Measurements from ENCODE around the gene TTLL1. TPM values are rescaled to one million over a fixed set of nuclear protein-coding genes. Genes with fewer than 3 reads are reported as not detected.

Gene TTLL1
- total RNA-seq, result 1 to 10 TPM; 1.7 to 5.0 (median 3.5) TPM

GRCh38 chr22:43088984-43089717, at the start of gene TTLL1:
TTLL1 (minus strand) TSS chr22:43089391; CDS start chr22:43075586, 13,805 bp downstream.
- peak; percentile 86 to 95 (median 95) for DNase-seq
- Histone ChIP-seq H3K9me3 (no peaks in the 10 kb centered on the region), H3K27ac (peak within 1 kb of the TSS; percentile 33 to 88 (median 76)), H3K27me3 (no peaks in the 10 kb centered on the region), H3K4me3 (peak within 1 kb of the TSS; percentile 69 to 90 (median 77)), H3K36me3 (no peaks in the 10 kb centered on the region), H3K4me1 (peaks cover 0 to 6% (median 0%) of the 10 kb centered on the region in 4 donors)
- TF ChIP-seq POLR2A (IDR thresholded peaks at IDR 0.05) (peak; percentile 33 to 44), CTCF (IDR thresholded peaks at IDR 0.05) (peak in 3 of 6 experiments; percentile 16 to 28 (median 25))

GRCh38 chr22:43136801-43137200, 47.6 kb upstream of the TTLL1 start:
- Histone ChIP-seq H3K4me1 (peaks cover 0 to 6% (median 0%) of the 10 kb centered on the region in 4 donors), H3K36me3 (peaks cover 0 to 85% (median 0%) of the 10 kb centered on the region in 3 donors), H3K27ac (no peak overlapping the region), H3K4me3 (no peak overlapping the region), H3K9me3 (no peaks in the 10 kb centered on the region), H3K27me3 (no peaks in the 10 kb centered on the region)
- TF ChIP-seq POLR2A (IDR thresholded peaks at IDR 0.05) (no peak), CTCF (IDR thresholded peaks at IDR 0.05) (no peak)
- DNase-seq, result no peak

DNA sequence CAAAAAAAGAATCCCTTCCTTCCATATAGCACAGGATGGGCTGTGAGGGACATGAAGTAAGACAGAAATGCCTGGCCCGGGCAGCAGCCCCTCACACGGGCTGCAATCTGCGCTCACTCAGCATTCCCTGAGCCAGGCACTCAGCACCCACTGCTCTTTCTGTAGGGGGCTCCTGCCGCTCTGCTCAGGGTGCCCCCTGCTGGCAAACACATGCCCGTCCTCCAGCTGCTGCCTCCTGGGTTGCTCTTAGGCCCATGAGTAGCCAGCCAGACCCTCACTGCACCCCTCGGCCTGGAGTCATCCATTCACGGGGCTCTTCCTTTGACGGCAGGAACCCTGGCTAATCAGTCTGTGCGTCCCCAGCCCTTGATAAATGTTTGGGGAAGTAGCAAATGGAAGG, 47.1 kb upstream of the TTLL1 start:
- H3K27ac ChIP-seq, result no peak overlapping the region
- H3K27me3 ChIP-seq, result no peaks in the 10 kb centered on the region
- no peak overlapping the region for H3K4me3 ChIP-seq
- H3K36me3 ChIP-seq, result peaks cover 0 to 90% (median 0%) of the 10 kb centered on the region in 3 donors
- peak; percentile 35 to 63 (median 56) for TF ChIP-seq CTCF (IDR thresholded peaks at IDR 0.05)
- no peak for TF ChIP-seq POLR2A (IDR thresholded peaks at IDR 0.05)
- H3K4me1 ChIP-seq, result peaks cover 0 to under 1% (median 0%) of the 10 kb centered on the region in 4 donors
- DNase-seq, result peak; percentile 40 to 77 (median 69)
- H3K9me3 ChIP-seq, result no peaks in the 10 kb centered on the region

DNA sequence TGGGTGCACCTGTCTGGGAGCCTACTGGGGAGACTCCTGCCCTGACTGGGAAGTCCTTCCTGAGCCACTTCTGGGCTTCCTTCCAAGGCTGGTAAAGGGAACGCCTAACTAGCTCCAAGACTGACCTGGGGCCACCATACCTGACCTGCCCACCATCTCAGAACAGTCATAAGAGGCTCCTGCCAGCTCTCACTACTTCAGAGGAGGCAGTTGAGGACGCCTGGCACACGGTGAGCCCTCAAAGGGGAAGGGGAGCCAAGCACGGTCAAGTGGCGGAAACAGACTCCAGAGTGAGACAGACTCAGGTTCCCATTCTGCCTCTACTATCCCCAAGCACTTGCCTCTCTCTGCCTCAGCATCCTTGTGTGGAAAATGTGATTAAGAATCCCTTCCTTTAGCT, 46.4 kb upstream of the TTLL1 start:
- Histone ChIP-seq H3K4me3 (no peak overlapping the region), H3K9me3 (no peaks in the 10 kb centered on the region), H3K27ac (no peak overlapping the region), H3K36me3 (peaks cover 0 to 91% (median 0%) of the 10 kb centered on the region in 3 donors), H3K27me3 (no peaks in the 10 kb centered on the region), H3K4me1 (no peaks in the 10 kb centered on the region)
- DNase-seq, result no peak
- no peak for TF ChIP-seq CTCF (IDR thresholded peaks at IDR 0.05)
- no peak for TF ChIP-seq POLR2A (IDR thresholded peaks at IDR 0.05)

DNA sequence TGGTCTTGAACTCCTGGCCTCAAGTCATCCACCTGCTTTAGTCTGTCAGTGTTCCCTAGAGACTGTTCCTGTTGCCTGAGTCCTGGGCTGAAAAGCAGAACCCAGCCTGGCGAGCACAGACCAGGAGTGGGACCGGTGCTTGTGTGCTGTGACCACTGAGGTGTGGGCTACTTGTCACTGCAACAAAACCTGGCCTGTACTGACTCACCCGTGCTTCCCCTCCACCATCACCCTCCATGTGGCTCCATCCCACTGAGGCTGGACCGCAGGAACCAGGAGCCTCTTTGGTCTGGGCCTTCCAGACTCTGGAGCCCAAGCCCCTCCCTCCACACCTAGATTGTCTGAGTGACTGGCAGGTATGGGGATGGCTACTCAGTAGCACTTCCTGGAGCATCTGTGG, 45.4 kb upstream of the TTLL1 start:
- no peaks in the 10 kb centered on the region for H3K9me3 ChIP-seq
- no peak overlapping the region for H3K27ac ChIP-seq
- no peak overlapping the region for H3K4me3 ChIP-seq
- no peak for DNase-seq
- no peaks in the 10 kb centered on the region for H3K27me3 ChIP-seq
- peaks cover 0 to 81% (median 0%) of the 10 kb centered on the region in 3 donors for H3K36me3 ChIP-seq
- H3K4me1 ChIP-seq, result peaks cover 0 to 5% (median 0%) of the 10 kb centered on the region in 4 donors
- TF ChIP-seq CTCF (IDR thresholded peaks at IDR 0.05) (no peak), POLR2A (IDR thresholded peaks at IDR 0.05) (no peak)

Measured in Peyer's patch (tissue), 4 donors.